GM18907 (cell line): ENCODE data around the gene JAG1.

ENCODE experiments used
- ATAC-seq: cut with Tn5 transposase; IDR thresholded peaks from one replicate; pipeline ENCODE4 v1.9.1; 2021; ENCODE audit warnings: mild to moderate bottlenecking, moderate library complexity; ENCODE audit not compliant: unreplicated experiment

Gene JAG1

DNA sequence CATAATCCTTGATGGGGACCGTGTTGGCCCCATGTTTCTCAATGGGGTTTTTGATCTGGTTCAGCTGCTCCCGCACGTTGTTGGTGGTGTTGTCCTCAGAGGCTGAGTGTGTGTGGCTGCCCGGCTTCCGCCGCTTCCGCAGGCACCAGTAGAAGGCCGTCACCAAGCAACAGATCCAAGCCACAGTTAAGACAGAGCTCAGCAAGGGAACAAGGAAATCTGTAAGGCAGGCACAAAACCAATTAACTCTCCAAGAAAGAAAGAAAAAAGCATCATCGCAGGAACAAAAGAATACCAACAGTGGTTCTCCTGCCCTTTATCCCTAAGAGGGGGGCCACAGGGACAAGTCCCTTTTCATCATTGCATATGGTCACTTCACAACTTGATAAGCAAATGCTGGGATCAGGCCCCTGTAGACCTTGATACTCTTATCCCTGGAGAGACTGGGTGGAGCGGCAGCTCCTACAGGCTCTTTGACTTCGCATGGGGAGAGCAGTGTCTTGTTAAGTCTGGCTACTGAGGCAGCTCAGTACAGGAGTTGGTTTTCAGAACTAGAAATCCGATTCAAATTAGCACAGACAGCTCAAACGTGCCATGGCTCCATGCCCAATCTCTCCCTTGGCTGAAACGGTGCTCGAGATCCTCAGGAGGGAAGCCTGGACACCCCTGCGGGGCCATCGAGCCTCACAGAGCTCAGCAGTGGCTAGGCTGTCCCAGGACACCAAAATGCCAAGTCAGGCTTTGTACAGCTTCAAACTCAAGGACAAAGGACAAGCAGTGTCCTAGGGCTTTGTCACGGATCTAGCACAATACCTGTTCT is 33.9 kb downstream of the JAG1 start:
- no peak for ATAC-seq

DNA sequence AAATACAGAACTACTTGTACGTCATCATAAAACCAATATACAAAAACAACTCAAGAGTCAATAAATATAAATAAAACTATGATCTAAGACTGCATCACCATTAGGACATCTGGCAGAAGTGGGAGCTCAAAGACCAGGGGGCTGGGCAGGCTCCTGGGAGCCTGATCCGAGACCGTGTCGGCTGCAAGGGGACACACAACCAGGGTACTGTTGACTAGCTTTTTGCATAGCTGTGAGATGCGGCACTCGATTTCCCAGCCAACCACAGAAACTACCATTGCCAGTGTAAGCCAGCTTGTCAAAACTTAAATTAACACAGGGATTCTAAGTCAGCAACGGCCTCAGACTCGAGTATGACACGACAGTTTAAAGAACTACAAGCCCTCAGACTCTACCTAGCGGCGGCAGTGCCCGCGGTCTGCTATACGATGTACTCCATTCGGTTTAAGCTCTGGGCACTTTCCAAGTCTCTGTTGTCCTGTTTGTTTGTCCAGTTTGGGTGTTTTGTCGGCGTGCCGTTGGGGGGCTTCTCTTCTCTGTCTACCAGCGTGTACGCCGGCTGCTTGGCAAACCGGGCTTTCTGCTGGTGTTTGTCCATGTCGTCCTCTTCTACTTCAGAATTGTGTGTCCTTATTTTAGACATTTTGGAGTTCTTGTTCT is 34.6 kb downstream of the JAG1 start:
- no peak for ATAC-seq

DNA sequence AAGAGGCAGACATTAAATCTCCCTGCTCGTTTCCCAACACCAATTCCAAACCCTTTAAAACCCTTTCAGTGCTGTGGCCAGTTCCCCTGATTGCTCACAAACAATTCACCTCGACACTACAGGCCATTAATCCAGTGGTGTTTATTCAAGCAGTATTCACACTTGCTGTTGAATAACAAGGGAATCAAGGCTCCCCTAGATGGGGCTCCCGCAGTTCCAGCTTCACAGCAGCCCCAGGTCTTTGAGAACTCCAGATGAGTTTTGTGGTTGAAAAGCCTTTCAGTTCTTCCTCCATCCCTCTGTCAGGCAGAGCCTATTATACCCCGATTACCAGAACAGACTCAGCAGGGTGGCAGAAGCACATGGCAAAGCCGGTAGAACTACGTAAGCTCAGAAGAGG is 36.2 kb downstream of the JAG1 start:
- no peak for ATAC-seq

DNA sequence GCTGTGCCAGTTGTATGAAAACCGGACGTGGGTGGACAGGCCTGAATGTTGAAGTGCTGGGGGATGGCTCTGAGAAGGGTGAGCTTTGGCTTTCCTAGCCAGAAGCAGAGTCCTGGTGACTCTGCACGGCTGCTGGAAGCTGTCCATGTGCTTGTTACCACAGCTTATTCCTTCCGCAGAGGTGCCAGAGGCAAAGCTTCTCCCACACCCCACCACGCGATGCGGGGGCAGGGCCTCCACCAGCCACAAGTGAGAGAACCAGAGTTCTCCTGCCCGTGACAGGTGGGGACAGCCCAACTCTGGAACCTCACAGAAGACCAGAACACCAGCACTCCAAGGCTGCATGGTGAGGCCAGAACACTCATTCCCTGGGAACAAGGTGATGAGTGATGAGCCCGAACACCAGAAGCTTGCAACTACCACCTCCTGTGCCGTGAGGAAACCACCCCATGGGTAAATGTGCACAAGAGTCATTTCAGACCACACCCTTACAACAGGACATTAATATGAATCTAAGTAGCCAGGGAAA is 36.7 kb downstream of the JAG1 start:
- no peak for ATAC-seq

DNA sequence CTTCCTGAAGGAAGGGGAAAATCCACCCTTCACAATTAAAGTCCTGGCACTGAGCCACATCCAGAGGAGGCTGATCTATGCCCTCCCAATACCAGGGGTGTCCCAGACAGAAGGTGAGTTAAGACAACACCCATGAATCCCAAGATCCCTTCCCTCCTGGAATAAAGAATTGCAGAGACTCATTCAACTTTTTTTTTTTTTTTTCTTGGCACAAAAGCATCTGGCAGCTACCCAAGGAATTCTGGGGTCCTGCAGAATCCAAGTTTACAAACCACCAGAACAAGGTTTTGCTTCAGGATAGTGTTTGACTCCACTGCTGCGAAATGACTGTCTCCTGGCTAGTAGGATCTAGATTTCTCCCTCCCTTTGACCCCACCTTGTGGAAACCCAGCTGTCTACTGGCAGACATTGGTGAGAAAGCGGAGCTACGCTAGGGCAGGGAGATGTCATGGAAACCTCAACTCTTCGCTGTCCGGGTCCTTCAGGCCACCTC is 37.4 kb downstream of the JAG1 start:
- ATAC-seq = no peak

DNA sequence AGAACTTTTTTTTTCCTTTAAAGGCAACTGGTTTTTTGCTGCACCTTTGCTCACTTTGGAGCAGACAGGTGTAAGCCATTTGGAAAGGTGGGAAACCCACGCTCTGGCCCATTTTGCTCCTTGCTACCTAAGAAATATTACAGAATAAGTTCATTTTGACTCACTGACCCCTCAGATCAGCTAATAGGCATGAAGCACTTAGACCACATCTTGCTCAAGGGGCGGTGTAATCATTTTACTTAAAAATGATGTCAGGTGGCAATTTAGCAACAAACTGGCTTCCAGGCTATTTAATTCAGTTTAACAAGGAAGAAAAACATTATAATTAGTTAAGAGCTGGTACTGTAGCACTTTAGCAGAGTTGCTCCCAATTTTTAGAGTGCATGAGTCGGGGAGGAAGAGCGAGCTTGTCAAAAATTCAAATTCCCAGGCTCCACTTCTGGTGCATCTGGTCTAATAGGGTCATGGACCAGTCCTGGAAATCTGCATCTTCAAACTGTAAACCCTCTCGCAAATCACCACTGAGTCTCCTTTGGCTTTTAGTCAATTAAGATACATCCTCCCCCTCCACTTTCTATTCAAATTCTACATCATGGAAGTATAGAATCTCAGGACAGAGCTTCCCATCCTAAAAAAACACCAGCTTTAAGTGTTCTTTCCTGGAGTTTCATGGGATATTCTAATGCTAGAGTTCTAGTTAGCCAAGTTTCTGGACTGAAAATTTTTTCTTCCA is 38.2 kb downstream of the JAG1 start:
- ATAC-seq = no peak

DNA sequence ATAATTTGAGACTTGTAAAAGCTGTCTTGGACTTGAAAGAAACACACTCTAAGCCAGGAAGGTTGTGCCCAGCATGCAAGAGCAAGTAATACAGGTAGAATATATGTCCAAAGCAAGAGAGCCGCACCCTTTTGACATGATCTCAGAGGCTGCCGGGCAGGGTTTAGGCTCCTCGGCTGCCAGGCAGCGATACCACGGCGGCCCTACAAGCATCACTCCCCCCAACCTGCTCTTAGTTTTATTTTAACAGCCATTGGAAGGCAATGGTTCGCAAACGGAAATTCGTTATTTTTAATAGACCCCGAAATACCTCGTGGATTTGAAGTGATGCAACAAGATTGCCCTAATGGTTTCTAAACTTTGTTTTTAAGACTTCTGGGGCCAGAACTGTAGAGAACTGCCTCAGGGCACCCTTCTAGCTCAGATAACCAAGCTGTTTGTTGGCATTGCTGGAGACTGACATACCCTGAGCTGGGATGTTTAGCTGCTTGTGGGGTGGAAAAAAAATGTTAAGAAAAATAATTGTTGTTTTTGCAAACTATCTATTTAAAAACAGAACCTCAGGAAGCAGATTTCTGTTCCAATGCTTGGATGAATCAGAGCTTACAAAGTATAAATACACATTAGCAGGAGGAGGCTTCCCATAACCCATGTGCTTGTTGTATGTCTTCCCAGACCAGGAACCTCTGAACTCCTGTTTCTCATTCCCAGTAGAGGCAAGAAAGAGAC is 39.0 kb downstream of the JAG1 start:
- ATAC-seq = no peak

DNA sequence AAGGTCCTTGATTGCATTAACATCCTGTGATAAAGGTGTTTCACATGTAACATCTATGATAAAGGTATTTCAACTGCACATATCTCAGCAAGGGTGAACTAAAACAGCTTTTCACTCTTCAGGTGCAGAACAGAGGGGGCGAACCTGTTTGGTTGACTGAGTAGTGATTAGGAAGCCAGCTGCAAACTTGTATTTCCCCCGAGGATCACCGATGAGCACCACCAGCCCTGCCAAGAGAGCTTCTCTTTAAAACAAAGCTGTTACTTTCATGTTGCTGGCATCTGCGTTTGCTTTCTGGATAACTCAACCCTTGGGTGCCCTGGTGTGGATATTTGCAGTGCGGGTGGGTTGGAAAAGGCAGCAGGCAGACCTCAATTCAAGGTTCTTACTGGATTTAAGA is 39.6 kb downstream of the JAG1 start:
- ATAC-seq = no peak

DNA sequence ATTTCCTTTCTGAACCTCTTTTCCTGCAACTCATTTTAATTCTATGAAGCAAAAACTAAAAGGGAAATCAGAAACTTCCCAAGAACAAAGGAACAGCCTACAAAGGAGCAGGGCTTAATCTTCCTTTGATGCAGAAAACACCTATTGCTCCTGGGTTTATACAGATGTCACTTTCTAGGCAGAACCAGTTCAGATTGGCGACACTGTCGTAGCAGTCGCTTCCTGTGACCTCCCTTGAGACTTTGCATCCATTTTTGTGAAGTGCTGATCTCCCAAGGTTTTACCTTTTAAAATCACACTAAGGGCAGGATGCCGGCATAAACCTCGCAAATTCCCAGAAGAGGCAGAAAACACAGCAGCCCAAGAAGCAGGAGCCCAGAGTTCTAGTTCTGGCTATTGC is 40.1 kb downstream of the JAG1 start:
- no peak for ATAC-seq

DNA sequence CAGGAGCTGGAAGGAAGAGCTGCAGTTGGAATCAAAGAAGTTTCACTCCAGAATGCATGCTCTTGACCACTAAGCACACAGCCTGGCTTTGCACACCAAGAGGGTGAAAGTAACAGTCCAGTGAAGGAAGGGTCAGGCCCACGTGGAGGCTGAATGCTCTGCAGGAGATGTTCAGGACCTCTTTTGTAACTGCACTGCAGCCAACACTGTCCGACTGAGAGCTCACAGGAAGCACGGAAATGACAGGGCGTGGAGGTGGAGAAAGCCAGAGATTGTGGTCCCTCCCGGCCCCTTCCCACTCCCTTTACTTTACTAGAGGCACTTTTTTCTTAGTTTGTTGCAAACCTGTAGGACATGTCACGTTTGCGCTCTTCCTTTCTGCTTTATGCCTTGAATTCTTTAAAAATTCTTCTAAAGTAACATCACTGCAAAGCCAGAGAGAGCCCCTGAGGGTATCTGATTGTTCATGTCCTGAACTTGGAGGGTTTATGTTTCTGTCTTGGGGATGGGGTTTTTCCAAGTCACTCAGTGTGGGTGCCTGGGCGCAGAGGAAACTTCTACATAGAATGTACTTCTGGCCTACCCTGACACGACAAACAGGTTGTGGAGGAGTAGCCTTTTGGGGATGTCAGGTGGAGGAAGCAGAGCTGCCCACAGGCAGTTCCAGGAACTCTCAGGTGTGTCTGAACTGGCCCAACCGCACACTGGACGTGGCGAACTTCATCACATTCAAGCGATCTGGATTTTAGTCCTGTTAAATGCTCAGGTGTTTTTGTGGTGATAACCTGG is 40.9 kb downstream of the JAG1 start:
- no peak for ATAC-seq

DNA sequence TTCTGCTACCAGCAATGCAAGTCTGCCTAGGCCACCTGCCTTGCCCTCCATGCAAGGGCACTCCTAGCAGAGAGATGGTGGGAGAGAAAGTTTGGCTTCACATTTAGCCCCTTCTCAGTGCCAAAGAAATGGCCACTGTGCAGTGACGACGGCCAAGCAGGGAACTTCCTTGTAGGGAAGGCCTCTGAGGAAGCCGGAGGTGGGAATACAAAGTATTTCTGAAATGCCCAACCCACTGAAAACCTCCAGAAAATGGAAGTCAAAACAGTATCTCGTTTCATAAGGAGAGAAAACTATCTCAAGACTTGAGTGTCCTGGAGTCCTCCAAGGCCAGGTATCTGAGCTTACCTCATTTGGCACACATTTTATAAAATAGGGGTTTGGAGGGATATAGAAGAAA is 42.7 kb downstream of the JAG1 start:
- ATAC-seq = no peak

DNA sequence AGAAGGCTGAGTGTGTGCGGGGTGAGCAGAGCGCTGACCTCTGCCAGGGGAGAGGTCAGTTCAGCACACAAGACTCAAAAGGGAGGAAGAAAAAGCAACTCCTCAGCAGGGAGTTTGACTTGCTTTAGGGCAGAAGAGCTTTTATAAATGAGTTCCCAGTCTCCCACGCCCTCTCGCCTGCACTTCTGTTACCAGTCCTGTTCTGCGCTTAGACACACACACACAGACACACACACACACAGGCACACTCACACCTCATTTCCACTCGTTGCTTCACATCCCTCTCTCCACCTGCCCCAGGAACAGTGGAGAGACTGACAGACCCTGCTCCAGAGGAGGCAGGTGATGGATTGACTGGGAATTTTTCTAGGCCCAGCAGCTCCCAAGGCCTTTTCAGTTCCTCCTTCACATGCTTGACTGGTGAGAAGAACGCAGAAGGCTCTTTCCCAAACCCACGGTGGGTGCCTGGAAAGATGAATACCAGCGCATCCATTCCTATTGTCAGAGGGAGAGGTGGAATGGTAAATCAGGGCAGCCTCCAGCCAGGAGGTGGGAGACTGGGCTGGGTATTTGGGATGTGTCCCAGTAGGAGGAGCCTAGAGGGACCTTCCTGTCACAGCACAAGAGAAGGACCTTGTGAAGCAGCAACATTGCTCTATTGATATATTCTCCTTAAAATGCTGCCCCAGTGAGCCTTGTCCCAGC is 43.7 kb downstream of the JAG1 start:
- ATAC-seq = no peak

DNA sequence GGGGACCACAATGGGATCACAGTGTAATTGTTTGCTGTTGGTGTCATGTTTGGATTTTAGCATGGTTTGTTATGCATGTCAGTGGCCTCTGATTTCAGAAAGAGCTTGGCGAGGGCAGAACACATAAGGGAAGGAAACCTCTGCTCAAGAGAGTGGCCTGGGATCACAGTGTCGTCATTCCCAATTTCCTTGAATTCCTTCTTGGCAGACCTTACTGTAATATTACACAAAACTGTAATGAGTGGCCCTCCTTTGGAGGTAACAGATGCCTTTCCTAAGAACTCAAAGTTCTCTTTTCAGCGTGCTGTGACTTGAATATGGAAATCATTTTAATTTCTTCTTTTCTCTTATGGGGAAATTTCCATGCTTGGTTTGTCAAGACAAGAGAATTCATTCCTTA is 46.9 kb downstream of the JAG1 start:
- no peak for ATAC-seq

DNA sequence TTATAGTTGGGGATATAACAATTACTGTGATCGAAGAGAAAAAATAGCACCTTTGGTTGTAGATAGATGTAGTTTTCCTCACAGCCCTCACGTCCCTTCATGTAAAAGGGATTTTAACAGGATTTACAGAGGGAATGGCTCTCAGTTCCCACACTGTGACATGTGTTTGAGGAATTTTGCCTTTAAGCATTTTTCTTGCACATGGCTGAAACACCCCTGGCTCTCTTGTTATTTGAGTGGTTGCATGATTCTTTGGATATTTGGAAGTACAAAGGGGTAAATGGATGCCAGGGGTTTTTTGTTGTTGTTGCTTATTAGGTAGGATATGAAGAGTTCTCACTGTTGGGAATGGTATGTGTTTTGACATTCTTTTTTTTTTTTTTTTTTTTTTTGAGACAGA is 48.2 kb downstream of the JAG1 start:
- ATAC-seq = no peak

DNA sequence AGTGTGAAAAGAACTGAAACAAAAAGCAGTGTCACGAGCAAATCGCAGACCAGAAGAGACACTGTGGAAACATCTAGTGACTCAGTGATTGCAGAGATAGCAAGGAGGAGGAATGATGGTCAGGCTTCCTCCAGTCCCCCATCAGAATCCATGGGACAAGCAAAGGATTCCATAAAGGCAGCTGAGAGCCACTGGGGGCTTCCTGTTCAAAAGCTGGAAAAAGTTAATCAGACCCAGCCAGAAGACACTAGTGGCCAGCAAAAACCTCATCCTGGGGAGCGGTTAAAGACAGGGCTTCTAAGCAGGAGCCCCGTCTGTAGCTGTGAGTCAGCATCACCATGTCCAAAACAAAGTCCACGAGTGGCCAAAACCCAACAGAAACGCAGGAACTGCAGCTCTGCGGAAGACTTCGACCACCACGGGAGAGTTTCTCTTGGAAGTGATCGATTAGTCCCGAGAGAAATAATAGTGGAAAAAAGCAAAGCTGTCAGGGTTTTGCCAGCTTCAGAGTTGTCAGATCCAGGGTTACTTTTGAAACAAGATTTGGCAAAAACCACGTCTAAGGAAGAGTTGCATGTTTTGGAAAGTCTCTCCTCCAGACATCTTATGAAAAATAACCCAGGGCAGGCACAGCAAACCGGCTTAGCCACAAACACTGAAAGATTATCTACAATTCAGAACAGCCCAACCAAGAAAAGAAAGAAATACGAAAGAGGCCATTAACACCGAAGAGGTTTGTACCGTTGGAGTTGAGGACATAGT is 51.0 kb downstream of the JAG1 start:
- no peak for ATAC-seq

DNA sequence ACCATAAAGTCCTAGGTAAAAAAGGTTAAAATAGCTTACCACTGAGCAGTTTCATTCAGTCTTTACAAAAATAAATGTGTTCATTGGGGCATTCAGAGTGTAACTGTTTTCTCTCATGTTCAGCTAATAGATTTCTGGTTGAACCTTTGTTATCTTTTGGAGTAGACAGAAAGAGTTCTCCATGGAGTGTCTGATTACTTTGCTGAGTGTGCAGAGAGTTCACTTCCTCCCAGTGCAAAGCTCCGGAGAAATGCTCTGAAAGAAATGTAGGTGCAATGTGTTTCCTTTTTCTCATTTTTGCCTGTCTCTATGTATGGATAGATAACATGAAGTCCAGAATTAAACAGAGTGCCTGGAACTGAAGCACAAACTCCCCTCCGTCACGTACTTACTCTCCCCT is 52.6 kb downstream of the JAG1 start:
- ATAC-seq = no peak

DNA sequence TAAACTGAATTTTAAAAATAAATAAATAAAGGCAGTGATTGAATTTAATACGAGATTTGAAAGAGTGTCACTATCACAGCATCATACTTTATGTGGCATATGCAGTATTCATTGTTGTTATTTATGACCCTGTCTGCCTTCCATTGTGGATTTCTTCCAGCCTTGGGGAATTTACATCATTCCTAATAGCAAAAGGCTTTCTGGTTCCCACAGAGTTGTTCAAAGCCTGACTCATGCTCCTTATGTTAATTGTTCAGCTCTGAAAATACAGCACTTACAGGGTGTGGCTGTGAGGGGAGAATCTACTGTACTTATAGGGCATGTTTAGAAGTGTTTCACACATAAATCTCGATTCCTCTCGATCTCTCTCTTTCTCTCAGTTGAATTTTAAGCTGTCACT is 54.4 kb downstream of the JAG1 start:
- no peak for ATAC-seq

DNA sequence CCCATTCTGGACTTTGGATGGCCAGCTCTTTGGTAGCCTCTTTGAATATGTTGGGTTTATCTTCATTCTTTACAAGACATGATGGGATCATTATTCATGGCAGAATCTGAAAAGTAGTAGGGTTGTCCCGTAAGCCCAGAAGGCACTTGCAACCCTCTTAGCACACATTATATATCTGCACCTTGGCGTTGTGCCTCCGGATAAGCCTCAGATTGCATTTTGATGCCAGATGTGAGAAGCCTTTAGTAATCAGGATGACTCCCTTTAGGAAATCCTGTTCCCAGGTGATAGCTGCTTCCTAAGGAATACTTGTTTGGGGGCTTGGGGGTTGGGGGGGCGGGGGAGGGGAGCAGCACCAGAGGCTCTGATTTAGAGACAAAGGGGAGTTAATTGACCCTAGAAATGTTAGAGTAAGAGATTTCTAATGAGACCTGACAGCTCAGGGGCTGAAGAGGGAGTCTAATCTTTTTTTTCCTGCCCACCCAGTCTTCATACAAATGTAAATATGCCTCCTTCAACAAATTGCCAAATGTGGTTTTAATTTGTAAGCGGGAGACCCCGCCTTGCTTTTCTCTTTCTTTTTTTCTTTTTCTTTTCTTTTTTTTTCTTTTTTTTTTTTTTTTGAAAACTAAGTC is 55.1 kb downstream of the JAG1 start:
- no peak for ATAC-seq
